MM.1S (cell line): ENCODE results near the gene CNGB1.

Source experiments
- DNase-seq: peaks from one replicate; pipeline ENCODE4 v3.0.0-alpha.2; 2015
- H2AFZ ChIP-seq: fragments of 300-600 bp; sonication (generic); 2 replicates; pipeline ENCODE4 v1.6.0; 2016; ENCODE audit warnings: antibody characterized with exemption, low read length
- H3F3A ChIP-seq: fragments of 300-600 bp; sonication (generic); 2 replicates; pipeline ENCODE4 v1.6.1; 2016; ENCODE audit warnings: mild to moderate bottlenecking, antibody characterized with exemption, low read length, moderate library complexity, mixed read lengths; ENCODE audit not compliant: insufficient read depth
- H3K27ac ChIP-seq: fragments of 300-600 bp; sonication (generic); 2 replicates; pipeline ENCODE4 v1.5.1; 2016; ENCODE audit warnings: mild to moderate bottlenecking, low read length
- H3K27me3 ChIP-seq: fragments of 300-600 bp; sonication (generic); replicated peaks from 2 replicates; pipeline ENCODE4 v1.6.0; 2016; ENCODE audit warnings: low read length; ENCODE audit not compliant: insufficient read depth
- H3K36me3 ChIP-seq: fragments of 300-600 bp; sonication (generic); replicated peaks from 2 replicates; pipeline ENCODE4 v1.6.1; 2016; ENCODE audit warnings: mild to moderate bottlenecking, low read length, mixed read lengths; ENCODE audit not compliant: insufficient read depth
- H3K4me1 ChIP-seq: fragments of 300-600 bp; sonication (generic); 2 replicates; pipeline ENCODE4 v1.6.1; 2016; ENCODE audit warnings: low read length, mixed read lengths
- H3K4me2 ChIP-seq: fragments of 300-600 bp; sonication (generic); 2 replicates; pipeline ENCODE4 v1.6.0; 2016; ENCODE audit warnings: low read depth, low read length
- H3K4me3 ChIP-seq: fragments of 300-600 bp; sonication (generic); 2 replicates; pipeline ENCODE4 v1.5.1; 2016; ENCODE audit warnings: low read length, mixed read lengths
- H3K79me2 ChIP-seq: fragments of 300-600 bp; sonication (generic); 2 replicates; pipeline ENCODE4 v1.6.1; 2016; ENCODE audit warnings: mixed run types, low read length, mixed read lengths
- H3K9ac ChIP-seq: fragments of 300-600 bp; sonication (generic); 2 replicates; pipeline ENCODE4 v1.6.1; 2016; ENCODE audit warnings: low read length, mixed read lengths
- H3K9me2 ChIP-seq: fragments of 300-600 bp; sonication (generic); replicated peaks from 2 replicates; pipeline ENCODE4 v1.6.1; 2016; ENCODE audit warnings: mild to moderate bottlenecking, low read length, mixed read lengths; ENCODE audit not compliant: insufficient read depth
- H3K9me3 ChIP-seq: fragments of 300-600 bp; sonication (generic); replicated peaks from 2 replicates; pipeline ENCODE4 v1.6.1; 2016; ENCODE audit warnings: mild to moderate bottlenecking, low read length, mixed read lengths; ENCODE audit not compliant: insufficient read depth
- H4K20me1 ChIP-seq: fragments of 300-600 bp; sonication (generic); 2 replicates; pipeline ENCODE4 v1.6.1; 2016; ENCODE audit warnings: mild to moderate bottlenecking, low read length, moderate library complexity, mixed read lengths; ENCODE audit not compliant: insufficient read depth
- CTCF ChIP-seq: fragments of 300-600 bp; sonication (generic); IDR thresholded peaks from 2 replicates; pipeline ENCODE4 v1.5.1; 2016; ENCODE audit warnings: antibody characterized with exemption, low read length, mixed read lengths
- EZH2 ChIP-seq: fragments of 300-600 bp; sonication (generic); optimal IDR thresholded peaks from 2 replicates; pipeline ENCODE3; 2017; ENCODE audit warnings: low read depth, mild to moderate bottlenecking, antibody characterized with exemption, low read length, mixed read lengths
- EZH2phosphoT487 ChIP-seq: fragments of 300-600 bp; sonication (generic); IDR thresholded peaks from 2 replicates; pipeline ENCODE4 v1.6.1; 2018; ENCODE audit warnings: antibody characterized with exemption, low read length

The CNGB1 gene

GRCh38 chr16:57998992-57999365, 28.1 kb upstream of the CNGB1 start:
- no peak for DNase-seq
- H3K9ac ChIP-seq: no peak overlapping the region; the same call in 1 of the 2 replicates
- no peaks in the 10 kb centered on the region for H3K9me3 ChIP-seq
- peaks cover 14% of the 10 kb centered on the region for H3F3A ChIP-seq
- no peaks in the 10 kb centered on the region for H3K9me2 ChIP-seq
- no peak overlapping the region for H3K4me3 ChIP-seq
- no peak for TF ChIP-seq EZH2
- no peak for TF ChIP-seq EZH2phosphoT487
- no peak for TF ChIP-seq CTCF
- peak overlapping the region; percentile 98; the same call in 1 of the 2 replicates for H3K4me2 ChIP-seq
- H3K79me2 ChIP-seq: peaks cover 15% of the 10 kb centered on the region
- H3K27me3 ChIP-seq: no peaks in the 10 kb centered on the region
- peaks cover 19% of the 10 kb centered on the region for H3K4me1 ChIP-seq
- no peaks in the 10 kb centered on the region; the same call in 1 of the 2 replicates for H4K20me1 ChIP-seq
- H3K36me3 ChIP-seq: no peaks in the 10 kb centered on the region
- H3K27ac ChIP-seq: no peak overlapping the region
- no peak overlapping the region for H2AFZ ChIP-seq

GRCh38 chr16:57998486-57998885, 27.6 kb upstream of the CNGB1 start:
- no peak for TF ChIP-seq EZH2phosphoT487
- no peak for TF ChIP-seq CTCF
- no peak for TF ChIP-seq EZH2

GRCh38 chr16:57997528-57998265, 26.8 kb upstream of the CNGB1 start:
- H4K20me1 ChIP-seq: no peaks in the 10 kb centered on the region; the same call in 1 of the 2 replicates
- no peak for TF ChIP-seq CTCF
- no peak for TF ChIP-seq EZH2
- TF ChIP-seq EZH2phosphoT487: no peak
- H2AFZ ChIP-seq: no peak overlapping the region
- H3K36me3 ChIP-seq: no peaks in the 10 kb centered on the region
- H3K27ac ChIP-seq: no peak overlapping the region
- no peaks in the 10 kb centered on the region for H3K9me3 ChIP-seq
- no peak overlapping the region for H3K4me2 ChIP-seq
- DNase-seq: no peak
- H3K27me3 ChIP-seq: no peaks in the 10 kb centered on the region
- H3K4me3 ChIP-seq: no peak overlapping the region
- peaks cover 15% of the 10 kb centered on the region for H3K79me2 ChIP-seq
- H3K9ac ChIP-seq: no peak overlapping the region
- H3K9me2 ChIP-seq: no peaks in the 10 kb centered on the region
- peaks cover 19% of the 10 kb centered on the region for H3K4me1 ChIP-seq
- peaks cover 14% of the 10 kb centered on the region for H3F3A ChIP-seq

More at GRCh38 chr16:57998486-57998885, 27.6 kb upstream of the CNGB1 start:
- peaks cover 19% of the 10 kb centered on the region for H3K4me1 ChIP-seq
- no peaks in the 10 kb centered on the region; the same call in 1 of the 2 replicates for H4K20me1 ChIP-seq
- H3K9me2 ChIP-seq: no peaks in the 10 kb centered on the region
- no peaks in the 10 kb centered on the region for H3K9me3 ChIP-seq
- peaks cover 15% of the 10 kb centered on the region for H3K79me2 ChIP-seq
- H3F3A ChIP-seq: peaks cover 14% of the 10 kb centered on the region
- H3K36me3 ChIP-seq: no peaks in the 10 kb centered on the region
- H3K9ac ChIP-seq: no peak overlapping the region
- no peak for DNase-seq
- no peak overlapping the region for H3K27ac ChIP-seq
- no peaks in the 10 kb centered on the region for H3K27me3 ChIP-seq
- H3K4me2 ChIP-seq: no peak overlapping the region
- no peak overlapping the region for H2AFZ ChIP-seq
- H3K4me3 ChIP-seq: no peak overlapping the region
